Activated CD4-positive, alpha-beta T cell treated with anti-CD3 and anti-CD28 coated beads, Interleukin-2, amount 10 ng/mL, durations not matched to agents 7 days and 5 days (primary cell): Measurements from ENCODE around the gene TRIM16. TPM values are rescaled to one million over a fixed set of nuclear protein-coding genes. Genes with fewer than 3 reads are reported as not detected.
"Not testable (repeated sequence)": the region's sequence is repeated elsewhere in the genome, so short reads cannot be mapped to it uniquely, and the experiment has no call there.

ENCODE experiments used
- CTCF ChIA-PET: fragments of 350-600 bp; sonication (Branson Sonifier 250); formaldehyde crosslinking; loops from one replicate; lab custom pipeline; 2021; ENCODE audit warnings: antibody characterized with exemption; lab: Charles Lee
- POLR2A ChIA-PET: fragments of 350-600 bp; sonication (Branson Sonifier 250); formaldehyde crosslinking; loops from one replicate; lab custom pipeline; 2021; ENCODE audit warnings: antibody characterized with exemption; lab: Charles Lee
- DNase-seq: peaks from one replicate; pipeline ENCODE4 v3.0.0-alpha.2; 2020
- H3K27ac Mint-ChIP-seq: one replicate; pipeline ENCODE4 v1.8.0; 2021; ENCODE audit warnings: mild to moderate bottlenecking, moderate library complexity, mixed read lengths
- H3K27me3 Mint-ChIP-seq: one replicate; pipeline ENCODE4 v1.8.0; 2021; ENCODE audit warnings: mixed read lengths
- H3K36me3 Mint-ChIP-seq: one replicate; pipeline ENCODE4 v1.8.0; 2021; ENCODE audit warnings: low read depth, mixed read lengths
- H3K4me1 Mint-ChIP-seq: one replicate; pipeline ENCODE4 v1.8.0; 2021; ENCODE audit warnings: mixed read lengths
- H3K4me3 Mint-ChIP-seq: one replicate; pipeline ENCODE4 v1.8.0; 2021; ENCODE audit warnings: mild to moderate bottlenecking, moderate library complexity, mixed read lengths
- H3K9me3 Mint-ChIP-seq: one replicate; pipeline ENCODE4 v1.8.0; 2021; ENCODE audit warnings: mixed read lengths
- total RNA-seq, 2 experiments: library from RNA; stranded (reverse); gene quantifications; one replicate each; pipeline ENCODE4 v1.2.3, GENCODE V29; 2021

The TRIM16 gene
- 1 to 10 TPM; 7.2 to 8.7 TPM for total RNA-seq

DNA sequence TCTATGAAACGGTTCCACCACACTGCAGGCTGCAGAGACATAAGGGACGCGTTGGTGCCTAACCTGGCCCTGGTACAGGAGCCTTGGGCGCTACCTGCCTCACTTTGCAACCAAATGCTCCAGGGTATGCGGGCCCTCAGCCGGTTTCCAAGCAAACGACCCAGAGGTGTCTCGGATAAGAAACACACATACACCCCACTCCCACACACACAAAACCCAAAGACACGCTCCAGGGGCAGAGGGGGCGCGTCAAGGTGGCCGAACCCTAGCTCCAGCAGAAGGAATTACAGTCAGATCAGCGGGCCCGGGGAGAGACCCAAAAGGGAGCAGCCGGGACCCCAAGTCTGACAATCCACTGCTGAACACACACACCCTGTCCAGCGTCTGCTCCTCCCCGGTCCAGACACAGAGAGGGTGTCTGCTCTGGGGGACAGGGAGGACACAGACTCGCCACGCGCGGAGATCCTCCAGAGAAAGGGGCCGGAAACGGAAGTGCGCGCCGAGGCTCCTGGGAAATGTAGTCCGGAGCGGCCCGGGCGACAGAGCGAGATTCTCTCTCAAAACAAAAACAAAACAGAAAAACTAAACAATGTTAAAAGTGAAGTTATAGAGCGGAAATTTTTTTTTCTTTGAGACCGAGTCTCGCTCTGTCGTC, at the start of gene TRIM16:
TSS of gene TRIM16 (minus strand) at position 488 of the 655 bp plus-strand sequence. CDS start 32,702 bp downstream, outside the sequence.
- H3K4me3 Mint-ChIP-seq = peak within 1 kb of the TSS; percentile 95
- peak; percentile 84 for DNase-seq
- POLR2A ChIA-PET, H3K9me3 Mint-ChIP-seq, CTCF ChIA-PET, H3K27me3 Mint-ChIP-seq, H3K36me3 Mint-ChIP-seq: not testable (repeated sequence)
- H3K4me1 Mint-ChIP-seq = peaks cover 24% of the 10 kb centered on the region
- H3K27ac Mint-ChIP-seq = peak within 1 kb of the TSS; percentile 91

GRCh38 chr17:15733174-15733789, 49.2 kb upstream of the TRIM16 start:
- H3K27me3 Mint-ChIP-seq, DNase-seq, CTCF ChIA-PET, H3K4me1 Mint-ChIP-seq, POLR2A ChIA-PET, H3K9me3 Mint-ChIP-seq, H3K36me3 Mint-ChIP-seq, H3K4me3 Mint-ChIP-seq, H3K27ac Mint-ChIP-seq: not testable (repeated sequence)

DNA sequence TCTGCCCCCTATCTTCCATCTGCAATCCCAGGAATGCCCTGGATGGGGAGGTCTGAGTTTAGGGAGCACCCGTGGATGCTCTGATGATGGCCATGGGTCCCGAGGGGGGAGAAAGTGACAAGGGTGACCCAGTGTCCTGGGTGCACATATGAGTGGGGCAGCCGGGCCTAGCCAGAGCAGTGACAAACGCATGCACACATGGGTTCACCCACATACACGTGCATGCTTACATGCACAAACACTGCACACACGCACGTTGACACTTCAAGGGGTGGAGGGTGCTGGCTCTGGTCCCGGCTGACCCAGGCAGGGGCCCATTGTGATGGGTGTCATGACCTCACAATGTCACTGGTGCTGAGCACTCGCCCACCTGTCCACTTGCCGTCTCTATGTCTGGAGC, 47.8 kb upstream of the TRIM16 start, which contains the start of gene TBC1D26:
TSS of gene TBC1D26 (plus strand) at position 384 of the 400 bp plus-strand sequence. CDS start 3,066 bp downstream, outside the sequence.
- POLR2A ChIA-PET, H3K9me3 Mint-ChIP-seq, H3K4me3 Mint-ChIP-seq, H3K4me1 Mint-ChIP-seq, CTCF ChIA-PET, H3K36me3 Mint-ChIP-seq, H3K27ac Mint-ChIP-seq, H3K27me3 Mint-ChIP-seq, DNase-seq: not testable (repeated sequence)

DNA sequence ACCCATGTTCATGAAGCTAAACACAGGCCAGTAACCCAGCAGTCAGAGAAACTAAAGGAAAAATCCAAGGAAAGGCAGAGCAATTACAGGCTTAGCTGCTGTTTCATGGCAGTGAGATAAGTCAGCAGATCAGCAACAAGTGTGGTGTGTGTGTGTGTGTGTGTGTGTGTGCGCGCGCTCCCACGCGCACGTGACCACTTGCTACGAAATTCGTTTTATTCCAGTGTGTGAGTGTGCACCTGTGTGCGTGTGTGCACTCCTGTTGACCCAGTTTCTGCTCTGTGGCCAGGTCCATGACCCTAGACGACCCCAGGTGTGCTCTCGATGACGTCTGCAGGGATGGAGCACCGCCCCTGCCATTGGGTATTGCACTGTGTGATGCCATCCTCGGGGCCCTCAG, 46.4 kb upstream of the TRIM16 start:
- H3K4me3 Mint-ChIP-seq, POLR2A ChIA-PET, H3K36me3 Mint-ChIP-seq, CTCF ChIA-PET, H3K27me3 Mint-ChIP-seq, DNase-seq, H3K27ac Mint-ChIP-seq, H3K4me1 Mint-ChIP-seq, H3K9me3 Mint-ChIP-seq: not testable (repeated sequence)

- H3K27ac Mint-ChIP-seq, H3K4me3 Mint-ChIP-seq, POLR2A ChIA-PET, DNase-seq, CTCF ChIA-PET, H3K27me3 Mint-ChIP-seq, H3K4me1 Mint-ChIP-seq: not testable (repeated sequence)
- Mint-ChIP-seq H3K9me3 (peaks cover 29% of the 10 kb centered on the region), H3K36me3 (peaks cover 25% of the 10 kb centered on the region)
Measured at GRCh38 chr17:15716601-15717563, 32.8 kb upstream of the TRIM16 start.

DNA sequence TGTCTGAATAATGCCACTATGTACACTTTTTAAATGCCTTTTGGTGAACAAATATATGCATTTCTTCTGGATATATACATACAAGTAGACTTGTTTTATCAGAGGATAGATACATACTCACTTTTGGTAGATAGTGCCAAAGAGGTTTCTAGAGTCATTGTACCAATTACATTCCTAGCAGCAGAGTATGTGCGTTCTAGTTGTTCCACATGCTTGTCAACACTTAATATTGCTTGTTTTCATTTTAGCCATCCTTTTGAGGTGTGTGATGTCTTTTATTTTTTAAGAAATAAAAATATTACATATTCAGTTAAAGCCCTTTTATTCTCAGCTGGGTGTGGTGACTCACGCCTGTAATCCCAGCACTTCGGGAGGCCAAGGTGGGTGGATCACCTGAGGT, 24.8 kb upstream of the TRIM16 start:
- Mint-ChIP-seq H3K36me3 (peaks cover 49% of the 10 kb centered on the region), H3K9me3 (peaks cover 19% of the 10 kb centered on the region)
- DNase-seq, POLR2A ChIA-PET, H3K4me1 Mint-ChIP-seq, H3K4me3 Mint-ChIP-seq, CTCF ChIA-PET, H3K27me3 Mint-ChIP-seq, H3K27ac Mint-ChIP-seq: not testable (repeated sequence)

- POLR2A ChIA-PET, H3K27ac Mint-ChIP-seq, H3K4me3 Mint-ChIP-seq, H3K4me1 Mint-ChIP-seq, H3K27me3 Mint-ChIP-seq, DNase-seq, CTCF ChIA-PET: not testable (repeated sequence)
- Mint-ChIP-seq H3K9me3 (peaks cover 18% of the 10 kb centered on the region), H3K36me3 (peaks cover 59% of the 10 kb centered on the region)
Measured at GRCh38 chr17:15704813-15705212, 20.7 kb upstream of the TRIM16 start.

- H3K4me1 Mint-ChIP-seq, H3K27ac Mint-ChIP-seq, POLR2A ChIA-PET, CTCF ChIA-PET, H3K27me3 Mint-ChIP-seq, H3K4me3 Mint-ChIP-seq, DNase-seq: not testable (repeated sequence)
- Mint-ChIP-seq H3K9me3 (peaks cover 13% of the 10 kb centered on the region), H3K36me3 (peaks cover 55% of the 10 kb centered on the region)
Measured at GRCh38 chr17:15704239-15704638, 20.1 kb upstream of the TRIM16 start.

- H3K27me3 Mint-ChIP-seq, DNase-seq, CTCF ChIA-PET, H3K9me3 Mint-ChIP-seq, POLR2A ChIA-PET: not testable (repeated sequence)
- peak overlapping the region; percentile 87 for H3K27ac Mint-ChIP-seq
- H3K36me3 Mint-ChIP-seq = peaks cover 28% of the 10 kb centered on the region
- peaks cover 15% of the 10 kb centered on the region for H3K4me1 Mint-ChIP-seq
- H3K4me3 Mint-ChIP-seq = peak overlapping the region; percentile 89
Measured at GRCh38 chr17:15699937-15700336, 15.8 kb upstream of the TRIM16 start.

- Mint-ChIP-seq H3K27ac (peak within 1 kb of the TSS; percentile 87), H3K4me3 (peak within 1 kb of the TSS; percentile 89), H3K4me1 (peaks cover 15% of the 10 kb centered on the region), H3K36me3 (peaks cover 25% of the 10 kb centered on the region)
- POLR2A ChIA-PET, H3K27me3 Mint-ChIP-seq, H3K9me3 Mint-ChIP-seq, CTCF ChIA-PET: not testable (repeated sequence)
- peak; percentile 94 for DNase-seq
Measured at GRCh38 chr17:15699413-15699924, 15.4 kb upstream of the TRIM16 start, which contains the start of gene ZNF286A. Gene ZNF286A (plus strand): TSS chr17:15699752. CDS start chr17:15700330, 578 bp downstream.

DNA sequence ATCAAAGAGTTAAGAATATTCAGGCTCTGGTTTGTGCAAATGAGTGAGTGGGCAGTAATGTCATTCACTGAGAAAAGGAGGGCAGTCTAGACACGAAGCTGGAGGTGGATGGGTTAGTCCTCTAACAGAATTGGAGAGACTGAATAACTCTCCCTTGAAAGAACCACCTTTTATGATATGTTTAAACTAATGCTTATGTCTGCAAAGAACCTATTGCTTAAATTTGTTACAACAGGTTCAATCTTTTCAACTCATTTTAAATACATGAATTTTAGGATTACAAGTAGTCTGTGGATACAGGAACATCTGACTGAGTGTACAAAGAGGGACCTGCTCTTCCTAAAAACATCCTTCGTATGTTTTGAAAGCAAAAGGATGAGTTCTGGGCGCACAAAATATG, 14.9 kb upstream of the TRIM16 start:
- H3K27ac Mint-ChIP-seq = peak overlapping the region; percentile 87
- POLR2A ChIA-PET, CTCF ChIA-PET, H3K27me3 Mint-ChIP-seq, DNase-seq, H3K9me3 Mint-ChIP-seq: not testable (repeated sequence)
- peak overlapping the region; percentile 89 for H3K4me3 Mint-ChIP-seq
- peaks cover 23% of the 10 kb centered on the region for H3K36me3 Mint-ChIP-seq
- peaks cover 15% of the 10 kb centered on the region for H3K4me1 Mint-ChIP-seq

GRCh38 chr17:15687494-15687893, 3.4 kb upstream of the TRIM16 start:
- H3K9me3 Mint-ChIP-seq, POLR2A ChIA-PET, H3K4me3 Mint-ChIP-seq: not testable (repeated sequence)

More at GRCh38 chr17:15687494-15687893, 3.4 kb upstream of the TRIM16 start:
- H3K27me3 Mint-ChIP-seq, H3K27ac Mint-ChIP-seq, CTCF ChIA-PET, H3K36me3 Mint-ChIP-seq, DNase-seq: not testable (repeated sequence)
- peaks cover 21% of the 10 kb centered on the region for H3K4me1 Mint-ChIP-seq
